Measurements from ENCODE around the gene CALN1.

DNA sequence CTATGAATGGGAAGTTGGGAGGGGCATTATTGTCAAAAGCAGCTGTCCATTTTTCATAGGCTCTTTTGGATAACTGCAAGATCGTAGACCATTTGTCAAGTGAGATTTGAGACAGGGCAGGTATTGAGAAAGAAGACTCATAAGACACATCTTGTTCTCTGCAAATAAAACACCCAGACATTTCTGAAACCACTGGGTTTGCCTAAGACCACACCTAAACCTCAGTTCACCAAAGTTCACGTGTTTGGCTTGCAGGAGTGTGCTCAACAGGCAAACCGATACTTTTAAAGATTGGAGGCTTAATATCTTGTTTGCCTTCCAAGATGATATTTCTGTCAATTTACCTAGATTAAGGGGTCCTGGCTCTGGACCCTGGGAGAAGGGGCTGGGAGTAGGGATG lies 628.4 kb downstream of the CALN1 start:
- TF ChIP-seq POLR2A (IDR thresholded peaks at IDR 0.05; ENCODE audit: low read depth, low read length) (no peak), POLR2AphosphoS5 (IDR thresholded peaks at IDR 0.05; ENCODE audit: low read depth, low read length) (no peak), TAF1 (IDR thresholded peaks at IDR 0.05; ENCODE audit: borderline replicate concordance, low read depth, low read length) (no peak)
